GM18858 (cell line): Measurements from ENCODE around the gene SEPTIN12.

ENCODE experiments used
- ATAC-seq: cut with Tn5 transposase; IDR thresholded peaks from one replicate; pipeline ENCODE4 v1.9.1; 2021; ENCODE audit not compliant: unreplicated experiment

The SEPTIN12 gene

GRCh38 chr16:4787627-4788482 is at the start of gene SEPTIN12:
Gene SEPTIN12 (minus strand): TSS chr16:4788345. CDS start chr16:4787645, 700 bp downstream.
- ATAC-seq: no peak

GRCh38 chr16:4836727-4837126 is 48.6 kb upstream of the SEPTIN12 start:
- ATAC-seq: no peak

DNA sequence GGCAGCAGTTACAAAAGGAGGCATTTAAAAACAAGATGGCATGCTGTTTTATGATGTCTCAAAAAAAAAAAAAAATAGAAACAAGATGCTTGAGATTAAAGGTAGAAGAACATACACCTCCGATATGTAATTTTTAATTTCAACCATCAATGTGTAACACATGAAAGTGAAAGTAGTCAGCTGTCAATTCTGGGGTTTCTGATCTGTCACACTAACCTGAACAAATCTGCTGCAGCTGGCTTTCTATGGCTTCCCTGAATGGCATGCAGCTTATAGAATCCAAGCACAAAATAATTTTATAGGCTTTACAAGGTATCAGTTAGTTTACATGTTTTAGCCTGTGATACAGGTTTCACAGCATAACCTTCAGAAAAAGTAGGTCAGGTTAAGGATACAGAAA is 45.4 kb upstream of the SEPTIN12 start:
- ATAC-seq: no peak

- ATAC-seq: no peak
Observed at GRCh38 chr16:4832698-4833343, 44.7 kb upstream of the SEPTIN12 start.

DNA sequence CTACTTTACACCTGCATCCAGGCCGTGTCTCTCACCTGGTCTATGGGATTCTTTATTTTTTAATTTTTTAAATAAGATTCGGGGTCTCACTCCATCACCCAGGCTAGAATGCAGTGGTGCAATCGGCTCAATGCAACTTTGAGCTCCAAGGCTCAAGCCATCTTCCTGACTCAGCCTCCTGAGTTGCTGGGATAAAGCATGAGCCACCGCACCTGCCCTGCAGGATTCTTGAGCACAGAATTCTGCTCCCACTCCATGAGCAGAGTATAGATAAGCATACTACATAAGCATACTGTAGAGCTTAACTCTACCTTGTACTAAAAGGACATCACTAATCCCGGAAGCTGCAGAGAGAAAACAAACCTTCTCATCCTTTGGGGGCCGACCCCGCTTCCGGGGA is 43.5 kb upstream of the SEPTIN12 start:
- no peak for ATAC-seq

DNA sequence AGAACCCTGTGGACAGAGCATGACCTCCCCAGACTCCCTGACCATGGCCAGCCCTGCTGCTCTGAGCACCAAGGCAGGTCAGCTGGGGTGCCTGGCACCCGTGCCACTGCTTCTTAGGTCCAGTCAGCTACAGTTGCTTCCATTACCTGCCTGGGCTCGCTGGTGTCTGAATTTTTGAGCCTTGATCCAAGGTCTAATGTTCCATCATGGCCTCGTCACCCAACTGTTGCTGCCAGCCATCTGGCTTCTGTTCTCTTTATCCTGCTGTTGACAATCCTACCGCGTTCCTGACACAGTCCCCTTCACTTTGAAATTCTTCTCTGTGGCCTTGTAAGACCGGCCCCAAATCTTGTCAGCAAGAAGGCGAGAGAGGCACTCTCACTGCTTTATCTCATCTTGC is 42.3 kb upstream of the SEPTIN12 start:
- ATAC-seq: no peak

- ATAC-seq: no peak
Observed at GRCh38 chr16:4828567-4829321, 40.6 kb upstream of the SEPTIN12 start.

DNA sequence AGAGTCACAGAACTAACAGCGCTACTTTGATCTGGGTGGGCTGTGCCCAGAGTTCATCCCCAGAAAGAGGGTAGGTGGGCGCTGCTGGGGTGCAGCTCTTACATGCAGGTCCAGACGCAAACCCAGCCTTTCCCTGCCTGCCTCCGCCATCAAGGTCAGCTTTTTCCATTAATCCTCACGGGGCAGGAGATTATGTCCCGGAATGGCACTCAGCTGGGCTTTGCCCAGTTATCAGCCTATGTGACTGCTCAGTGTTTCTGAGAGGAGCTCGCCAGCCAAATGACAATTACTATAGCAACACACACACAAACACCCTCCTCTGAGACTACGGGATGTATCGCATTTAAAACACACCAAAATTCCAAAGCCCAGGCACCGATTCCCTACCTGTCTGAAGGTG is 38.8 kb upstream of the SEPTIN12 start:
- ATAC-seq: no peak

- no peak for ATAC-seq
Observed at GRCh38 chr16:4826526-4826925, 38.4 kb upstream of the SEPTIN12 start.

DNA sequence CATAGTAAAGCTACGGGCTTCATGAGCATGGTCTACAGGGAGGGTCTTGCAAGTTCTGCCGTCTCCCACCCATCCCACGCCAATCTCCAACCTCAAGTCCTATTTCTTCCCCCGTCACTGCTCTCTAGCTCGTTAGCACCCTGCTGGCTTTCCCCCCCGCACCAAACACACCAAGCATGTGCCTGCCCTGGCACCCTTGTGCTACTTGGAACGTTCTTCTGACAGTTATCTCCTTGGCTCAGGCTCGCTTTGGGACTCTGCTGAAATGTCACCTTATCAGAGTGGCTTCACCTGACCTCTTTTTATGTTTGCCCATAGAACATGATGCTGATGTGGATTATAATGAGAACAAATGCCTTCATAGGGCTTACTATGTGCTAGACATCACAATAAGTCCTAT is 37.1 kb upstream of the SEPTIN12 start:
- ATAC-seq: no peak

- no peak for ATAC-seq
Observed at GRCh38 chr16:4820652-4821051, 32.5 kb upstream of the SEPTIN12 start.

GRCh38 chr16:4814542-4815173 is 26.5 kb upstream of the SEPTIN12 start:
- ATAC-seq: no peak

- ATAC-seq: no peak
Observed at GRCh38 chr16:4814046-4814445, 25.9 kb upstream of the SEPTIN12 start.

- no peak for ATAC-seq
Observed at GRCh38 chr16:4813251-4814003, 25.3 kb upstream of the SEPTIN12 start.

DNA sequence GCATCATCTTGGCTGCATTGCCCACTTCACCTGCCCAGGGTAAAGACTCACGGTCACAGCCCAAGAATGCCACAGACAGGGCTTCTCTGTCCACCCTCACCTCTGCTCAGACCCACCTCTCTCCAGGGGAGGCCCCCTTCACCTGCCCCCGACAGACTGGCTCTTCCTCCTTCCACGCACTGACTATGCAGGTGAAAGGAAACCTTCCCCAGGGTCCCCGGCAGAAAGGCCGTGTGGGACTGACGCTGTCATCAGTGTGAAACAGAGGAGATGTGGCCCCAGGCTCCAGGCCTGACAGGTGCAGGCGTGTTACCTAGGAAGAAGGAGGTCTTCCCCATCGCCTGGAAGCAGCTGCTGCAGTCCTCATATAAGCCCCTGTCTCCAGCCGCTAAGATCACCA is 23.6 kb upstream of the SEPTIN12 start:
- no peak for ATAC-seq

DNA sequence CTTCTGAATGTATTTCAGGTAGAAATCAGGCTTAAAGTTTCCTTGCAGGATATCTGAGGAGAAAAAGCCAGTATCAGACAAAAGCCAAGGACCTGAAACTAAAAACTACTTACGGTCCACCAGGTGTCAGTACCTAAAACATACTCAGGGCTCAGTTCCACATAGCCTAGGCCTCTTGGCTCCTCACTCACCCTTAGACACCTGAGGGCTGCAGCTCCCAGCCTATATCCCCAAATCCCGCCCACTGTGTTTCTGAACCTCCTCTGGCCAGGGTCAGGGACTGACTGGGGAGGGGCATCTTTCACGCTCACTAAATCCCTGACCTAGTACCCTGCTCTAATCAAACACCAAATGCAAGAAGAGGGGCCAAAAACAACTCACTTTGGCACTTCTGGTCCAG is 23.1 kb upstream of the SEPTIN12 start:
- no peak for ATAC-seq

GRCh38 chr16:4806280-4806679 is 18.1 kb upstream of the SEPTIN12 start:
- no peak for ATAC-seq

DNA sequence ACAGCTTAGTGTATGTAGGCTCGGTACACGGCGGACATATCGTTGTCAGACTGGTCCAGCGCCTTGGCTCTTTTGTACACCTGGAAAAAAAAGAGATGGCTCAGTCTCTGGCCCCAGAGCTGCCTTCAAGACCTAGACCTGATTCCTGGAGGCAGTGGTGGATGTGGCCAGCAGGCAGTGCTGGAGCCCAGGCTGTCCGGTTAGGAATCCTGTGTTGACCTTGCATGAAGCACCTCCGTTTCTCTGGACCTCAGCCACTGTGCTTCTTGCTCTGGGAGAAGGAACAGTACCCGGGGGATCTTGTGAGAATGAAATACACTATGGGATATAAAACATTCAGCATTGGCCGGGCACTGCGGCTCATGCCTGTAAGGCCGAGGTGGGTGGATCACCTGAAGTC is 17.1 kb upstream of the SEPTIN12 start:
- ATAC-seq: no peak

DNA sequence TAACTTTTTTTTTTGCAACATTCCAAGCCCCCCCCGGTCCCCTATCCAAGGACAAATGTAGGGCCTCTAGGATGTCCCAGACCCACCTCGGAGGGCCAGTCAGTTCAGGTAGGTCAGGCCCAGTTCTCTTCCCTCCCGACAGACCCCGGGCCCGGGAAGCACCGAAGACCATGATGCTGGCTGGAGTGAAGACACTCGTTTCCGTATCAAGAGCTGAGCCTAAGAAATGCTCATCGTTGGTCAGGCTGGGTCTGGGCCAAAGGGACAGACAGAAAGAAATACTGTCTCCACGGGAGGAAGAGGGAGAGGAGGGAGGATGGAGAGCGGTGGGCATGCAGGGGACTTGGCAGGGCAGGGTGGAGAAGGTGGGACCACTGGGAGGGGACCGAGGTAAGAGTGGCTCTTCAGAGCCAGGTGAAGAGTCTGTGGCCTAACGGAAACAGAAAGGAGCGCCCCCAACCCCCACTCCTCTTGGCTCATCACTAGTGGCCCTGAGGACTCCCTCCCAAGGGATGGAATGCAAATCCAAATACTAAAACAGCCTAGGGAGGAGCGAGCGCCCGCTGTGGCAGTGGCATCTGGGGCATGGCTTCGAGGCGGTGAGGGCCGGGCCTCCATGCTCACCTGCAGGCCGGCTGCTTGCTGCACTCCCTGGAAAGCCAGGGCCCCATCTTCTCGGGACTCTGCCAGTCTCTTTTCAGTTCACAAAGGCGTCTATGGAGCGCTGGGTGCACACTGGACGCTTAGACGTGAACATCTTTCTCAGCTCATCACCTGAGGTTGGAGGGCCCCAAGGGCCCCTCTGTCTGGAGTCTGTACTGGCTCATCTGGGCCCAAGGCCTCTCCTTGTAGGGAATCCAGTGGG is 16.0 kb upstream of the SEPTIN12 start:
- ATAC-seq: no peak

GRCh38 chr16:4803401-4803844 is 15.3 kb upstream of the SEPTIN12 start:
- ATAC-seq: no peak
